Ishikawa (cell line): ENCODE results near the gene EVC2.

ENCODE experiments used
- CEBPB ChIP-seq: IDR thresholded peaks from 2 replicates; pipeline ENCODE4 v1.6.1; 2012
- CREB1 ChIP-seq: IDR thresholded peaks from 2 replicates; pipeline ENCODE4 v1.6.1; 2012; ENCODE audit warnings: low read depth
- EGR1 ChIP-seq: IDR thresholded peaks from 2 replicates; pipeline ENCODE4 v1.6.1; 2012
- EP300 ChIP-seq: IDR thresholded peaks from 2 replicates; pipeline ENCODE4 v1.6.1; 2012; ENCODE audit warnings: borderline replicate concordance
- FOXM1 ChIP-seq: IDR thresholded peaks from 2 replicates; pipeline ENCODE4 v1.6.1; 2012; ENCODE audit warnings: low read depth, borderline replicate concordance
- RAD21 ChIP-seq: IDR thresholded peaks from 2 replicates; pipeline ENCODE4 v1.6.1; 2012; ENCODE audit warnings: low read depth
- TAF1 ChIP-seq: IDR thresholded peaks from 2 replicates; pipeline ENCODE4 v1.6.1; 2012; ENCODE audit warnings: low read depth, mild to moderate bottlenecking
- ZBTB7A ChIP-seq: IDR thresholded peaks from 2 replicates; pipeline ENCODE4 v1.6.1; 2012; ENCODE audit warnings: low read depth
- TF ChIP-seq, protein P1 (sequence below): IDR thresholded peaks from 2 replicates; pipeline ENCODE4 v1.6.1; 2012; ENCODE audit warnings: low read depth, mild to moderate bottlenecking
- TF ChIP-seq, protein P2 (sequence below): IDR thresholded peaks from 2 replicates; pipeline ENCODE4 v1.6.1; 2012
- TF ChIP-seq, protein P3 (sequence below): IDR thresholded peaks from 2 replicates; pipeline ENCODE4 v1.6.1; 2012

DNA sequence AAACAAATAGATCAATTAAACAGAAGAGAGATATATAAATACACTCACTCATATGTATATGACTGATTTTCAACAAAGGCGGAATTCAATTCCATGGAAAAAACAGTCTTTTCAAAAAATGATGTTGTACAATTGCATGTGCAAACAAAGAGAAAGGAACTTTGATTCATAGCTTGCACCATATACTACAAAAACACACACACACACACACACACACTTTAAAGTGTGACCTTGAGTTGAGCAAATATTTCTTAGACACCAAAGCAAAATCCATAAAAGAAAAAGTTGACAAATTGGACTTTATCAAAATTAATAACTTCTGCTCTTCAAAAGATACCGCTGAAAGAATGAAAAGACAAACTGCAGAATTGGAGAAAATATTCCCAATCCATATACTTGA is 168.8 kb downstream of the EVC2 start:
- TF ChIP-seq CEBPB (no peak), RAD21 (no peak), CREB1 (no peak), EGR1 (no peak), EP300 (no peak), FOXM1 (no peak), ZBTB7A (no peak), TAF1 (no peak)
- TF ChIP-seq, protein P1, sequence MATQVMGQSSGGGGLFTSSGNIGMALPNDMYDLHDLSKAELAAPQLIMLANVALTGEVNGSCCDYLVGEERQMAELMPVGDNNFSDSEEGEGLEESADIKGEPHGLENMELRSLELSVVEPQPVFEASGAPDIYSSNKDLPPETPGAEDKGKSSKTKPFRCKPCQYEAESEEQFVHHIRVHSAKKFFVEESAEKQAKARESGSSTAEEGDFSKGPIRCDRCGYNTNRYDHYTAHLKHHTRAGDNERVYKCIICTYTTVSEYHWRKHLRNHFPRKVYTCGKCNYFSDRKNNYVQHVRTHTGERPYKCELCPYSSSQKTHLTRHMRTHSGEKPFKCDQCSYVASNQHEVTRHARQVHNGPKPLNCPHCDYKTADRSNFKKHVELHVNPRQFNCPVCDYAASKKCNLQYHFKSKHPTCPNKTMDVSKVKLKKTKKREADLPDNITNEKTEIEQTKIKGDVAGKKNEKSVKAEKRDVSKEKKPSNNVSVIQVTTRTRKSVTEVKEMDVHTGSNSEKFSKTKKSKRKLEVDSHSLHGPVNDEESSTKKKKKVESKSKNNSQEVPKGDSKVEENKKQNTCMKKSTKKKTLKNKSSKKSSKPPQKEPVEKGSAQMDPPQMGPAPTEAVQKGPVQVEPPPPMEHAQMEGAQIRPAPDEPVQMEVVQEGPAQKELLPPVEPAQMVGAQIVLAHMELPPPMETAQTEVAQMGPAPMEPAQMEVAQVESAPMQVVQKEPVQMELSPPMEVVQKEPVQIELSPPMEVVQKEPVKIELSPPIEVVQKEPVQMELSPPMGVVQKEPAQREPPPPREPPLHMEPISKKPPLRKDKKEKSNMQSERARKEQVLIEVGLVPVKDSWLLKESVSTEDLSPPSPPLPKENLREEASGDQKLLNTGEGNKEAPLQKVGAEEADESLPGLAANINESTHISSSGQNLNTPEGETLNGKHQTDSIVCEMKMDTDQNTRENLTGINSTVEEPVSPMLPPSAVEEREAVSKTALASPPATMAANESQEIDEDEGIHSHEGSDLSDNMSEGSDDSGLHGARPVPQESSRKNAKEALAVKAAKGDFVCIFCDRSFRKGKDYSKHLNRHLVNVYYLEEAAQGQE = no peak
- TF ChIP-seq, protein P2, sequence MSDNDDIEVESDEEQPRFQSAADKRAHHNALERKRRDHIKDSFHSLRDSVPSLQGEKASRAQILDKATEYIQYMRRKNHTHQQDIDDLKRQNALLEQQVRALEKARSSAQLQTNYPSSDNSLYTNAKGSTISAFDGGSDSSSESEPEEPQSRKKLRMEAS = no peak
- TF ChIP-seq, protein P3, sequence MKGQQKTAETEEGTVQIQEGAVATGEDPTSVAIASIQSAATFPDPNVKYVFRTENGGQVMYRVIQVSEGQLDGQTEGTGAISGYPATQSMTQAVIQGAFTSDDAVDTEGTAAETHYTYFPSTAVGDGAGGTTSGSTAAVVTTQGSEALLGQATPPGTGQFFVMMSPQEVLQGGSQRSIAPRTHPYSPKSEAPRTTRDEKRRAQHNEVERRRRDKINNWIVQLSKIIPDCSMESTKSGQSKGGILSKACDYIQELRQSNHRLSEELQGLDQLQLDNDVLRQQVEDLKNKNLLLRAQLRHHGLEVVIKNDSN = no peak
